SH-SY5Y (cell line): ENCODE data around the gene BLOC1S6.

ENCODE experiments used
- GATA2 ChIP-seq: IDR thresholded peaks from 2 replicates; pipeline ENCODE4 v1.6.1; 2011; ENCODE audit warnings: mild to moderate bottlenecking, low read depth, low read length
- GATA3 ChIP-seq: IDR thresholded peaks from 2 replicates; pipeline ENCODE4 v1.6.1; 2011; ENCODE audit warnings: low read depth, mild to moderate bottlenecking, low read length, moderate library complexity

DNA sequence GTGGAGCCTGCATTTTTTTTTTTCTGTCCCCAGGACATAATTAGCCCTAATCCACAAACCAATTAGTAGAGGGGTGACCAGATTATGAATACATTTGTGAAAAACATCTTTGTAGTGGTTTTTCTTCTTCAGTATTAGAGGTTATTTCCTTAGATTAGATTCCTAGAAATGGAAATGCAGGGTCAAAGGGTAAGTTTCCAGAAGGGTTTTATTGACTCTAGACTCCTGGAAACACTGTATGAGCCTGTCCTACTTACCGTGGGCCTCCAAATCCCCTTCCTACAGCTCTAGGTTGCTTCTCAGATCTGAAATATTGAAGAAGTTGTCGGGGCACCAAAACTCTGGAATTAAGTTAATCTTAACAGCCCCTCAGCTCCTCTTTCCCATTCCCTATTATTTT lies 70.1 kb downstream of the BLOC1S6 start:
- no peak for TF ChIP-seq GATA3
- TF ChIP-seq GATA2: no peak
